ENCODE measurements around the gene SF3B5.

DNA sequence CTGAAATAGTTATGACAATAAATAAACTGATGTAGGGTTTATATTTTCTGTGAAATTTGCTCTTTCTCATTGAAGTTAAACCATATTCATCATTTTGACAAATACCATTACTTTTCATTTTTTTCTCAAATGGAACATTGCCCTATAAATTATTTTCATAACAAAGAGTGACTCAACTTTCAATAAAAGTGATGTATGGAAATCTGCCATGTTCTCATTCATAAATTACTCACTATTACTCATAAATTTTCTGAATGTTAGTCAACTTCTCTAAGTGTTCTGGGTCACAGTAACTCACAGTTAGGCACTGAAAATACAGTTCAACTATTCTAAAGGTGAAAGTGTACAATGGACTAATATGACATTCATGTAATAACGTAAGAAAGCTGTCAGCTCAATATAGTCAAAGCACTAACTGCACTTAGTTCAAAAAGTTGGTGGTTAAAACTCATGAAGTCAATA lies 35.9 kb upstream of the SF3B5 start:
- TF ChIP-seq EZH2 (IDR thresholded peaks at IDR 0.05) (no peak), POLR2AphosphoS5 (IDR thresholded peaks at IDR 0.05; ENCODE audit: borderline replicate concordance, low read depth, low read length) (no peak)
